Panc1 (cell line): Measurements from ENCODE around the gene RBM23. TPM values are rescaled to one million over a fixed set of nuclear protein-coding genes. Genes with fewer than 3 reads are reported as not detected.

Experiments
- ATAC-seq: fragments of 200-7000 bp; cut with Tn5 transposase; 2 replicates; pipeline ENCODE4 v1.9.1; 2020; ENCODE audit warnings: mild to moderate bottlenecking, moderate library complexity
- BruUV-seq: library from RNA; stranded (reverse); fragments of 400-500 nt; replicated peaks from 2 replicates; lab custom pipeline; 2021; lab: Mats Ljungman, UMichigan
- CTCF ChIA-PET: fragments of 300-600 bp; sonication (Branson Sonifier 250); formaldehyde crosslinking; loops from one replicate; lab custom pipeline; 2022; ENCODE audit warnings: antibody characterized with exemption; lab: Charles Lee
- POLR2A ChIA-PET: fragments of 300-600 bp; sonication (Branson Sonifier 250); formaldehyde crosslinking; loops from one replicate; lab custom pipeline; 2022; ENCODE audit warnings: antibody characterized with exemption; lab: Charles Lee
- DNase-seq: peaks from one replicate; pipeline ENCODE4 v3.0.0-alpha.2; 2010; ENCODE audit warnings: low read depth, low spot score
- H3K27ac ChIP-seq: 2 replicates; pipeline ENCODE4 v1.5.1; 2011; ENCODE audit warnings: mild to moderate bottlenecking, low read length, inconsistent platforms
- H3K27me3 ChIP-seq: fragments of 200-500 bp; sonication (Bioruptor generic); 2 replicates; pipeline ENCODE4 v1.6.0; 2014; ENCODE audit warnings: low read length, inconsistent platforms; ENCODE audit not compliant: control insufficient read depth, insufficient read depth
- H3K36me3 ChIP-seq: fragments of 200-500 bp; sonication (Bioruptor generic); 2 replicates; pipeline ENCODE4 v1.5.1; 2014; ENCODE audit warnings: inconsistent platforms, mild to moderate bottlenecking, low read length, moderate library complexity; ENCODE audit not compliant: control insufficient read depth, insufficient read depth
- H3K4me1 ChIP-seq: 2 replicates; pipeline ENCODE4 v1.5.1; 2011; ENCODE audit warnings: inconsistent platforms, mild to moderate bottlenecking, low read length, moderate library complexity; ENCODE audit not compliant: control insufficient read depth, insufficient read depth
- H3K4me3 ChIP-seq, 2 experiments: 2 replicates each; pipeline ENCODE4 v1.5.1; 2011 to 2012; ENCODE audit warnings: low read depth in 2 of 2, low read length in 2 of 2, mild to moderate bottlenecking in 2 of 2, inconsistent platforms in 1 of 2, moderate library complexity in 1 of 2
- H3K9me3 ChIP-seq: fragments of 200-500 bp; sonication (Bioruptor generic); 2 replicates; pipeline ENCODE4 v1.5.1; 2014; ENCODE audit warnings: low read depth, mild to moderate bottlenecking, inconsistent platforms, low read length, moderate library complexity; ENCODE audit not compliant: control insufficient read depth, insufficient read depth
- POLR2AphosphoS5 ChIP-seq: IDR thresholded peaks from 2 replicates; pipeline ENCODE4 v1.6.1; 2012; ENCODE audit warnings: mild to moderate bottlenecking, low read depth, low read length, moderate library complexity
- SIN3A ChIP-seq: IDR thresholded peaks from 2 replicates; pipeline ENCODE4 v1.6.1; 2012; ENCODE audit warnings: low read depth, mild to moderate bottlenecking, low read length, moderate library complexity, borderline replicate concordance; ENCODE audit not compliant: insufficient read depth
- TCF7L2 ChIP-seq: IDR thresholded peaks from 2 replicates; pipeline ENCODE4 v1.6.1; 2011; ENCODE audit warnings: mild to moderate bottlenecking, low read depth, low read length, inconsistent platforms
- in situ Hi-C: cut with HindIII; loops from 2 replicates; pipeline ENCODE4 v1.10.0; 2016; ENCODE audit warnings: low sequenced_read_pairs, low pct_unique_long_range_greater_than_20kb
- intact Hi-C: fragments of 100-400 bp; cut with micrococcal nuclease; formaldehyde crosslinking; loops from one replicate; pipeline ENCODE4 v1.10.0; 2022; ENCODE audit not compliant: unreplicated experiment
- total RNA-seq: library from RNA; stranded (reverse); gene quantifications from one replicate; pipeline ENCODE4 v1.2.1, GENCODE V29; 2021; ENCODE audit not compliant: unreplicated experiment
- TF ChIP-seq, protein P1 (sequence below): fragments of 450-650 bp; IDR thresholded peaks from 2 replicates; pipeline ENCODE4 v1.5.1; 2017; ENCODE audit warnings: mild to moderate bottlenecking
- TF ChIP-seq, protein P2 (sequence below), 2 experiments: IDR thresholded peaks; 2 replicates each; pipeline ENCODE4 v1.6.1; 2011 to 2012; ENCODE audit warnings: low read depth in 2 of 2, control low read depth in 1 of 2, low read length in 1 of 2, mild to moderate bottlenecking in 1 of 2, moderate library complexity in 1 of 2; ENCODE audit not compliant: insufficient read depth in 1 of 2

The RBM23 gene
- total RNA-seq, 1 experiment from 2014 or later, result 47.2 TPM

DNA sequence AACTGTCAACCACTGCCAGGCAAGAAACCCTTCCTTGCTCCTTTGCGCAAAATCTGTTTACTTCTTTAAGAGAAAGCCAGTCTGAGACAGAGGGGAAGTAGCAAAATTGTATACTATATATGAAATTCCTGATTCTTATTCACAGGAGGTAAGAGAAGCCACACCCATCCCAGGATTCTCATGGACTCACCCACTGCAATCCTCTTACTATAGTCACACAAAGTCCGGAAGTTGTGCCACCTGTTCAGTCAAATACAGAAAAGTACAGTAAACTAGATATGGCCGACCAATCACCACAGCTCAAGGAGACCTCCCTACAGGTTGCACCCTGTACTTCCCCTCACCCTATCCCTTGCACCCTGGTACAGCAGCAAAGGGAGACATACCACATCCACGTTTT lies 7.4 kb upstream of the RBM23 start:
- Histone ChIP-seq H3K27me3 (no peaks in the 10 kb centered on the region), H3K9me3 (no peaks in the 10 kb centered on the region), H3K36me3 (peaks cover 10% of the 10 kb centered on the region), H3K4me1 (peaks cover 9% of the 10 kb centered on the region), H3K4me3 (no peak overlapping the region), H3K27ac (no peak overlapping the region)
- BruUV-seq, result no TSS peak
- no peak for ATAC-seq
- intact Hi-C loops (no loop called here), in situ Hi-C loops (no loop called here)
- CTCF ChIA-PET, result no interaction called here
- TF ChIP-seq TCF7L2 (no peak), POLR2AphosphoS5 (no peak), SIN3A (no peak)
- TF ChIP-seq, protein P1, sequence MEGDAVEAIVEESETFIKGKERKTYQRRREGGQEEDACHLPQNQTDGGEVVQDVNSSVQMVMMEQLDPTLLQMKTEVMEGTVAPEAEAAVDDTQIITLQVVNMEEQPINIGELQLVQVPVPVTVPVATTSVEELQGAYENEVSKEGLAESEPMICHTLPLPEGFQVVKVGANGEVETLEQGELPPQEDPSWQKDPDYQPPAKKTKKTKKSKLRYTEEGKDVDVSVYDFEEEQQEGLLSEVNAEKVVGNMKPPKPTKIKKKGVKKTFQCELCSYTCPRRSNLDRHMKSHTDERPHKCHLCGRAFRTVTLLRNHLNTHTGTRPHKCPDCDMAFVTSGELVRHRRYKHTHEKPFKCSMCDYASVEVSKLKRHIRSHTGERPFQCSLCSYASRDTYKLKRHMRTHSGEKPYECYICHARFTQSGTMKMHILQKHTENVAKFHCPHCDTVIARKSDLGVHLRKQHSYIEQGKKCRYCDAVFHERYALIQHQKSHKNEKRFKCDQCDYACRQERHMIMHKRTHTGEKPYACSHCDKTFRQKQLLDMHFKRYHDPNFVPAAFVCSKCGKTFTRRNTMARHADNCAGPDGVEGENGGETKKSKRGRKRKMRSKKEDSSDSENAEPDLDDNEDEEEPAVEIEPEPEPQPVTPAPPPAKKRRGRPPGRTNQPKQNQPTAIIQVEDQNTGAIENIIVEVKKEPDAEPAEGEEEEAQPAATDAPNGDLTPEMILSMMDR, result no peak
- TF ChIP-seq, protein P2, sequence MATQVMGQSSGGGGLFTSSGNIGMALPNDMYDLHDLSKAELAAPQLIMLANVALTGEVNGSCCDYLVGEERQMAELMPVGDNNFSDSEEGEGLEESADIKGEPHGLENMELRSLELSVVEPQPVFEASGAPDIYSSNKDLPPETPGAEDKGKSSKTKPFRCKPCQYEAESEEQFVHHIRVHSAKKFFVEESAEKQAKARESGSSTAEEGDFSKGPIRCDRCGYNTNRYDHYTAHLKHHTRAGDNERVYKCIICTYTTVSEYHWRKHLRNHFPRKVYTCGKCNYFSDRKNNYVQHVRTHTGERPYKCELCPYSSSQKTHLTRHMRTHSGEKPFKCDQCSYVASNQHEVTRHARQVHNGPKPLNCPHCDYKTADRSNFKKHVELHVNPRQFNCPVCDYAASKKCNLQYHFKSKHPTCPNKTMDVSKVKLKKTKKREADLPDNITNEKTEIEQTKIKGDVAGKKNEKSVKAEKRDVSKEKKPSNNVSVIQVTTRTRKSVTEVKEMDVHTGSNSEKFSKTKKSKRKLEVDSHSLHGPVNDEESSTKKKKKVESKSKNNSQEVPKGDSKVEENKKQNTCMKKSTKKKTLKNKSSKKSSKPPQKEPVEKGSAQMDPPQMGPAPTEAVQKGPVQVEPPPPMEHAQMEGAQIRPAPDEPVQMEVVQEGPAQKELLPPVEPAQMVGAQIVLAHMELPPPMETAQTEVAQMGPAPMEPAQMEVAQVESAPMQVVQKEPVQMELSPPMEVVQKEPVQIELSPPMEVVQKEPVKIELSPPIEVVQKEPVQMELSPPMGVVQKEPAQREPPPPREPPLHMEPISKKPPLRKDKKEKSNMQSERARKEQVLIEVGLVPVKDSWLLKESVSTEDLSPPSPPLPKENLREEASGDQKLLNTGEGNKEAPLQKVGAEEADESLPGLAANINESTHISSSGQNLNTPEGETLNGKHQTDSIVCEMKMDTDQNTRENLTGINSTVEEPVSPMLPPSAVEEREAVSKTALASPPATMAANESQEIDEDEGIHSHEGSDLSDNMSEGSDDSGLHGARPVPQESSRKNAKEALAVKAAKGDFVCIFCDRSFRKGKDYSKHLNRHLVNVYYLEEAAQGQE (IDR thresholded peaks at IDR 0.05; ENCODE audit: insufficient read depth in 1 of 2, low read depth in 2 of 2, low read length in 1 of 2), result no peak
- POLR2A ChIA-PET, result no interaction called here
- DNase-seq, result no peak

DNA sequence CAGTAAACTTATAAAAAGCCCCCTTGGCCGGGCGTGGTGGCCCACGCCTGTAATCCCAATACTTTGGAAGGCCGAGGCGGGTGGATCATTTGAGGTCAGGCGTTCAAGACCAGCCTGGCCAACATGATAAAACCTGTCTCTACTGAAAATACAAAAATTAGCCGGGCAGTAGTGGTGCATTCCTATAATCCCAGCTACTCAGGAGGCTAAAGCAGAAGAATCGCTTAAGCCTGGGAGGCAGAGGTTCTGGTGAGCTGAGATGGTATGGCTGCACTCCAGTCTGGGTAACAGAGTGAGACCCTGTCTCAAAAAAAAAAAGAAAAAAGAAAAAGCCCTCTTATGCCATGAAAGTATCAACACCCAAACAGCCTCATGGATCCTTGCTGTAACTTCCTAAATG lies 6.6 kb upstream of the RBM23 start:
- ChIA-PET POLR2A (no interaction called here), CTCF (no interaction called here)
- H3K9me3 ChIP-seq, result no peaks in the 10 kb centered on the region
- DNase-seq (no peak), ATAC-seq (no peak)
- no peak overlapping the region for H3K27ac ChIP-seq
- H3K4me3 ChIP-seq, result no peak overlapping the region
- no TSS peak for BruUV-seq
- TF ChIP-seq POLR2AphosphoS5 (no peak), SIN3A (no peak), TCF7L2 (no peak)
- TF ChIP-seq, protein P2 (IDR thresholded peaks at IDR 0.05; ENCODE audit: insufficient read depth in 1 of 2, low read depth in 2 of 2, low read length in 1 of 2), result no peak
- TF ChIP-seq, protein P1, result no peak
- H3K4me1 ChIP-seq, result peaks cover 9% of the 10 kb centered on the region
- intact Hi-C loops, result no loop called here
- peaks cover 13% of the 10 kb centered on the region for H3K36me3 ChIP-seq
- in situ Hi-C loops, result no loop called here
- no peaks in the 10 kb centered on the region for H3K27me3 ChIP-seq
